CD8-positive, alpha-beta memory T cell (primary cell): ENCODE results near the gene UBE2J2. TPM values are rescaled to one million over a fixed set of nuclear protein-coding genes. Genes with fewer than 3 reads are reported as not detected.
A peak's percentile ranks its signal among the peaks of the same experiment; 100 is the strongest.

Experiments used
- CTCF ChIA-PET: fragments of 350-600 bp; sonication (Branson Sonifier 250); formaldehyde crosslinking; loops from one replicate; lab custom pipeline; 2021; ENCODE audit warnings: antibody characterized with exemption; lab: Charles Lee
- POLR2A ChIA-PET: fragments of 350-600 bp; sonication (Branson Sonifier 250); formaldehyde crosslinking; loops from one replicate; lab custom pipeline; 2021; ENCODE audit warnings: antibody characterized with exemption; lab: Charles Lee
- DNase-seq, 5 donors: peaks; one replicate each; pipeline versions ENCODE4 v3.0.0 to v3.0.0-alpha.2; 2020 to 2022; ENCODE audit warnings: mixed read lengths in 1 of 5
- H3K27ac ChIP-seq: one replicate; pipeline ENCODE4 v1.7.0; 2013; ENCODE audit warnings: low read depth, mild to moderate bottlenecking, low read length, moderate library complexity
- H3K27me3 ChIP-seq: 2 replicates; pipeline ENCODE4 v1.7.0; 2013; ENCODE audit warnings: low read length, mild to moderate bottlenecking; ENCODE audit not compliant: insufficient read depth, poor library complexity, severe bottlenecking
- H3K36me3 ChIP-seq: 2 replicates; pipeline ENCODE4 v1.7.0; 2013; ENCODE audit warnings: mild to moderate bottlenecking, low read length, moderate library complexity; ENCODE audit not compliant: insufficient read depth
- H3K4me1 ChIP-seq: 2 replicates; pipeline ENCODE4 v1.7.0; 2013; ENCODE audit warnings: mild to moderate bottlenecking, low read length, moderate library complexity; ENCODE audit not compliant: insufficient read depth
- H3K4me3 ChIP-seq: 2 replicates; pipeline ENCODE4 v1.7.0; 2013; ENCODE audit warnings: mild to moderate bottlenecking, low read length
- H3K9me3 ChIP-seq: 2 replicates; pipeline ENCODE4 v1.7.0; 2013; ENCODE audit warnings: mild to moderate bottlenecking, low read length
- H3K27ac Mint-ChIP-seq, 8 donors: one replicate each; pipeline ENCODE4 v1.8.0; 2020 to 2021; ENCODE audit warnings: mixed read lengths in 8 of 8, mild to moderate bottlenecking in 6 of 8, inconsistent platforms in 3 of 8, moderate library complexity in 3 of 8
- H3K27me3 Mint-ChIP-seq, 2 donors: one replicate each; pipeline ENCODE4 v1.8.0; 2020 to 2021; ENCODE audit warnings: mixed read lengths in 2 of 2, mild to moderate bottlenecking in 1 of 2, moderate library complexity in 1 of 2
- H3K36me3 Mint-ChIP-seq, 3 donors: one replicate each; pipeline ENCODE4 v1.8.0; 2020 to 2021; ENCODE audit warnings: mixed read lengths in 3 of 3, inconsistent platforms in 1 of 3, mild to moderate bottlenecking in 1 of 3
- H3K4me1 Mint-ChIP-seq, 3 donors: one replicate each; pipeline ENCODE4 v1.8.0; 2020 to 2021; ENCODE audit warnings: mixed read lengths in 3 of 3, inconsistent platforms in 1 of 3, mild to moderate bottlenecking in 1 of 3
- H3K4me3 Mint-ChIP-seq, 7 donors: one replicate each; pipeline ENCODE4 v1.8.0; 2020 to 2021; ENCODE audit warnings: mixed read lengths in 7 of 7, mild to moderate bottlenecking in 6 of 7, moderate library complexity in 4 of 7, inconsistent platforms in 2 of 7
- H3K9me3 Mint-ChIP-seq, 5 donors: one replicate each; pipeline ENCODE4 v1.8.0; 2020 to 2022; ENCODE audit warnings: mixed read lengths in 5 of 5, mild to moderate bottlenecking in 3 of 5, moderate library complexity in 2 of 5, inconsistent platforms in 1 of 5
- polyA plus RNA-seq: library from polyadenylated mRNA; unstranded; fragments of 300-500 nt; fragmentation: Illumina TruSeq; gene quantifications from one replicate; pipeline ENCODE4 v1.2.3, GENCODE V29; 2021
- total RNA-seq, 2 experiments: library from RNA; stranded (reverse); gene quantifications; one replicate each; pipeline ENCODE4 v1.2.3, GENCODE V29; 2021

Gene UBE2J2
- total and polyA plus RNA-seq, 3 experiments from 2014 or later = 76.7 to 79.7 (median 79.3) TPM

- H3K4me1 Mint-ChIP-seq = peaks cover 20 to 46% (median 31%) of the 10 kb centered on the region in 3 donors
- no peaks in the 10 kb centered on the region for H3K9me3 ChIP-seq
- no peaks in the 10 kb centered on the region for H3K27me3 Mint-ChIP-seq
- H3K36me3 ChIP-seq = no peaks in the 10 kb centered on the region
- ChIA-PET POLR2A (interaction anchor here (0.5 to 0.6 kb wide), 2 partner anchors 28 to 87 kb away, joined by 3 to 6 read pairs; no protein-coding TSS in a partner anchor), CTCF (interaction anchor here (1.0 kb wide), 1 partner anchor 17 kb away, joined by 3 read pairs; no protein-coding TSS in a partner anchor)
- peak in 4 of 5 donors; percentile 44 to 69 (median 56) for DNase-seq
- H3K4me1 ChIP-seq = peaks cover 39% of the 10 kb centered on the region
- no peaks in the 10 kb centered on the region for H3K9me3 Mint-ChIP-seq
- H3K27ac Mint-ChIP-seq = peak overlapping the region in 3 of 8 donors; percentile 29 to 52 (median 40)
- H3K4me3 Mint-ChIP-seq = peak overlapping the region in 5 of 7 donors; percentile 22 to 80 (median 27)
- peak overlapping the region; percentile 51 for H3K27ac ChIP-seq
- peak overlapping the region; percentile 39 for H3K4me3 ChIP-seq
- no peaks in the 10 kb centered on the region for H3K27me3 ChIP-seq
- peaks cover 0 to 13% (median 0%) of the 10 kb centered on the region in 3 donors for H3K36me3 Mint-ChIP-seq
These were observed 60.8 kb downstream of the UBE2J2 start for GRCh38 chr1:1212780-1213344.

GRCh38 chr1:1211541-1212441 is 61.9 kb downstream of the UBE2J2 start:
- Mint-ChIP-seq H3K4me3 (peak overlapping the region in 3 of 7 donors; percentile 41 to 74 (median 45)), H3K27me3 (no peaks in the 10 kb centered on the region), H3K9me3 (no peaks in the 10 kb centered on the region), H3K27ac (peak overlapping the region in 1 of 8 donors; percentile 86), H3K36me3 (peaks cover 0 to 6% (median 0%) of the 10 kb centered on the region in 3 donors), H3K4me1 (peaks cover 21 to 49% (median 31%) of the 10 kb centered on the region in 3 donors)
- ChIA-PET CTCF (interaction anchor here (1.0 kb wide), 1 partner anchor 18 kb away, joined by 3 read pairs; no protein-coding TSS in a partner anchor), POLR2A (no interaction called here)
- Histone ChIP-seq H3K4me1 (peaks cover 49% of the 10 kb centered on the region), H3K9me3 (no peaks in the 10 kb centered on the region), H3K36me3 (no peaks in the 10 kb centered on the region), H3K27me3 (no peaks in the 10 kb centered on the region), H3K4me3 (no peak overlapping the region), H3K27ac (no peak overlapping the region)
- peak in 2 of 5 donors; percentile 0 to 45 for DNase-seq

GRCh38 chr1:1210726-1211540 is 62.7 kb downstream of the UBE2J2 start:
- peaks cover 55% of the 10 kb centered on the region for H3K4me1 ChIP-seq
- Mint-ChIP-seq H3K27ac (peak overlapping the region in 3 of 8 donors; percentile 17 to 93 (median 77)), H3K27me3 (no peaks in the 10 kb centered on the region), H3K4me1 (peaks cover 20 to 46% (median 26%) of the 10 kb centered on the region in 3 donors), H3K4me3 (peak overlapping the region in 4 of 7 donors; percentile 18 to 48 (median 44)), H3K36me3 (no peaks in the 10 kb centered on the region), H3K9me3 (no peaks in the 10 kb centered on the region)
- DNase-seq = peak in 3 of 5 donors; percentile 0 to 44 (median 0)
- no peak overlapping the region for H3K27ac ChIP-seq
- CTCF ChIA-PET = no interaction called here
- no peaks in the 10 kb centered on the region for H3K9me3 ChIP-seq
- H3K27me3 ChIP-seq = no peaks in the 10 kb centered on the region
- H3K36me3 ChIP-seq = no peaks in the 10 kb centered on the region
- POLR2A ChIA-PET = no interaction called here
- H3K4me3 ChIP-seq = no peak overlapping the region

- Histone ChIP-seq H3K27me3 (no peaks in the 10 kb centered on the region), H3K4me3 (no peak overlapping the region), H3K9me3 (no peaks in the 10 kb centered on the region), H3K4me1 (peaks cover 39% of the 10 kb centered on the region), H3K27ac (peak overlapping the region; percentile 47), H3K36me3 (no peaks in the 10 kb centered on the region)
- CTCF ChIA-PET = interaction anchor here (1.2 kb wide), 1 partner anchor 8 kb away, joined by 3 read pairs; no protein-coding TSS in a partner anchor
- Mint-ChIP-seq H3K4me3 (peak overlapping the region; percentile 58 to 90 (median 78)), H3K9me3 (no peaks in the 10 kb centered on the region), H3K27me3 (no peaks in the 10 kb centered on the region), H3K27ac (peak overlapping the region; percentile 64 to 98 (median 92)), H3K36me3 (no peaks in the 10 kb centered on the region), H3K4me1 (peaks cover 12 to 29% (median 18%) of the 10 kb centered on the region in 3 donors)
- POLR2A ChIA-PET = interaction anchor here (0.6 to 1.7 kb wide), 2 partner anchors 8 to 166 kb away, joined by 3 to 7 read pairs; partner anchors contain the start of gene AURKAIP1
- peak in 3 of 5 donors; percentile 1 to 59 (median 39) for DNase-seq
These were observed 64.8 kb downstream of the UBE2J2 start for GRCh38 chr1:1208713-1209433.

GRCh38 chr1:1207571-1207892 is 66.1 kb downstream of the UBE2J2 start:
- Mint-ChIP-seq H3K9me3 (no peaks in the 10 kb centered on the region), H3K27ac (peak overlapping the region in 4 of 8 donors; percentile 15 to 96 (median 89)), H3K4me3 (peak overlapping the region in 5 of 7 donors; percentile 48 to 86 (median 75)), H3K27me3 (no peaks in the 10 kb centered on the region), H3K4me1 (peaks cover 10 to 24% (median 18%) of the 10 kb centered on the region in 3 donors), H3K36me3 (no peaks in the 10 kb centered on the region)
- Histone ChIP-seq H3K27me3 (no peaks in the 10 kb centered on the region), H3K4me1 (peaks cover 27% of the 10 kb centered on the region), H3K4me3 (no peak overlapping the region), H3K27ac (no peak overlapping the region), H3K9me3 (no peaks in the 10 kb centered on the region), H3K36me3 (no peaks in the 10 kb centered on the region)
- DNase-seq = peak in 1 of 5 donors; percentile 0
- ChIA-PET CTCF (interaction anchor here (0.9 to 1.2 kb wide), 3 partner anchors 9 to 85 kb away, joined by 3 to 4 read pairs (median 3); no protein-coding TSS in a partner anchor), POLR2A (interaction anchor here (0.5 to 1.7 kb wide), 3 partner anchors 10 to 72 kb away, joined by 3 to 7 read pairs (median 3); no protein-coding TSS in a partner anchor)

GRCh38 chr1:1206966-1207531 is 66.6 kb downstream of the UBE2J2 start:
- ChIA-PET POLR2A (interaction anchor here (0.5 to 1.7 kb wide), 2 partner anchors 10 to 73 kb away, joined by 3 to 7 read pairs; no protein-coding TSS in a partner anchor), CTCF (interaction anchor here (0.9 to 1.0 kb wide), 2 partner anchors 77 to 85 kb away, joined by 3 to 4 read pairs; no protein-coding TSS in a partner anchor)
- peak in 2 of 5 donors; percentile 1 to 49 for DNase-seq
- H3K27me3 Mint-ChIP-seq = no peaks in the 10 kb centered on the region
- H3K27me3 ChIP-seq = no peaks in the 10 kb centered on the region
- H3K4me3 Mint-ChIP-seq = peak overlapping the region; percentile 30 to 83 (median 48)
- peaks cover 27% of the 10 kb centered on the region for H3K4me1 ChIP-seq
- no peaks in the 10 kb centered on the region for H3K36me3 ChIP-seq
- no peaks in the 10 kb centered on the region for H3K36me3 Mint-ChIP-seq
- H3K9me3 Mint-ChIP-seq = no peaks in the 10 kb centered on the region
- peaks cover 10 to 24% (median 18%) of the 10 kb centered on the region in 3 donors for H3K4me1 Mint-ChIP-seq
- H3K4me3 ChIP-seq = no peak overlapping the region
- H3K9me3 ChIP-seq = no peaks in the 10 kb centered on the region
- no peak overlapping the region for H3K27ac ChIP-seq
- peak overlapping the region in 4 of 8 donors; percentile 20 to 68 (median 34) for H3K27ac Mint-ChIP-seq
